Measurements from ENCODE around the gene HOXD13.

The HOXD13 gene

DNA sequence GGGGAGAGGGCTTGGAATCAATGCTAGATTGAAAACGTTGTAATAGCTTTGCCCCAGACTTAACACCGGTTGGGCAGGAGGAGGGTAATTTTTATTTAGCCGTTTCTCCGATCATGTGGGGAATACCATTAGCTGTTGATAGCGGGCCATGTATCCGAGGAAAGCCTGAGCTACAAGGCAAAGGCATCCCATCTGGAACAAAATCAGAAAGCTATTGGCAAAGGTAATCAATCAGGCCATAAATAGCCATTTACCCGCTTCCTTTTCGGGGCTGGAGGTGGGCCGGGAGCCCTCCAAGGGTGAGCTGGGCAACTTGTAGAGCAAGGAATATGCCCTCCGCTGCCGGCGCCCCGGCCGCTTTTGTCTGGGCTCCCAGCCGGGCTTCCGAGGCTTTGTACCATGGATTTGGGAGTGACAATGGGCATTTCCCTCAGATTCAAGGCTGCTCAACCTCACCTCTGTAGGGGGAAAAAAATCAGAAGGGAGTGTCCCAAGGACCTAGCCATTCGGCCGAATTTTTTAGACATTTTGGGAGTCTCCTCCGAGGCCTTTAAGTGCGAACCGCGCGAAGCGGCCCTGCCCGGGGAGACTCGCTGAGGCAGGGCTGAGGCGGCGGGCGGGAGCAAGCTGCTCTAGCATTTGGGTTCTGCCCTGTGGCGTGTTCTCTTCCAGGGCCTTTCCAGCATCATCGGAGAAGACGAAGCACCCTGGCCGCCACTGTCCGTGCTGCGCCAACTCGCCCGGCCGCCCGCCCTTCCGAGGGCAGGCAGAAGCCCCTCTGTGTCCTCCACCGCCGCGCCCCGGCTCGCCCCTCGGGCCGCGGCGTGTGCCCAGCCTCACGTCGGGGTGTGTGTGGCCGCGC lies 28.9 kb downstream of the HOXD13 start:
- no peak for DNase-seq

DNA sequence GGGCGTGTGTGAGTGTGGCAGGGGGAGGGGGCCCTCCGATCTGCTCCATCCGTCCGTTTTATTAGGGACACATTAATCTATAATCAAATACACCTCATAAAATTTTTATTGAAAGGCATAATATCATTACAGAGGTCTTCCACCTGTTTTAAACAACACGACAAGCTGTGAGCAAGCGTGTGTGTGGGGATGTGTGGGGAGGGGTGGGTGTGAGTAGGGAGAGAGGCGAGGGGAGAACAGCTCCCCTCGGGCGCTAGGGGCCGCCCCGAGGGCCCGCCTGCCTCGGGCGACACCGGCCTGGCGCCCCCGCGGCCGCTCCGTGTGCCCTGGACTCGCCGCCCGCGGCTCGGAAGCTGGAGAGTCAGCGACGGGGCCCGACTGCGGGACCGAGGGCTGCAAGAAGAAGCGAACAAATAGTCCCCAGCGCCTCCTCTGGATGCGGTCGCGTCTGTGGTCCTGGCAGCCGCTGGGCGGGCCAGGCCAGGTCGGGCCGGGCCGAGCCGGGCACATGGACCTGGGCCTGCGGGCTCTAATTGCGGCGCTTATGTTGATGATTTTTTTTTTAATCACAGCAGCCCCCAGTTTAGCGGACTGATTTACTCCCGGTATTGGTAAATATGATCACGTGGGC lies 29.6 kb downstream of the HOXD13 start:
- no peak for DNase-seq

- DNase-seq, result no peak
These were observed 30.3 kb downstream of the HOXD13 start, which contains the start of gene HOXD9 for GRCh38 chr2:176122683-176123410. Gene HOXD9 (plus strand): TSS chr2:176122719. CDS start chr2:176122769, 50 bp downstream.

GRCh38 chr2:176123411-176124109 lies 31.0 kb downstream of the HOXD13 start:
- no peak for DNase-seq

DNA sequence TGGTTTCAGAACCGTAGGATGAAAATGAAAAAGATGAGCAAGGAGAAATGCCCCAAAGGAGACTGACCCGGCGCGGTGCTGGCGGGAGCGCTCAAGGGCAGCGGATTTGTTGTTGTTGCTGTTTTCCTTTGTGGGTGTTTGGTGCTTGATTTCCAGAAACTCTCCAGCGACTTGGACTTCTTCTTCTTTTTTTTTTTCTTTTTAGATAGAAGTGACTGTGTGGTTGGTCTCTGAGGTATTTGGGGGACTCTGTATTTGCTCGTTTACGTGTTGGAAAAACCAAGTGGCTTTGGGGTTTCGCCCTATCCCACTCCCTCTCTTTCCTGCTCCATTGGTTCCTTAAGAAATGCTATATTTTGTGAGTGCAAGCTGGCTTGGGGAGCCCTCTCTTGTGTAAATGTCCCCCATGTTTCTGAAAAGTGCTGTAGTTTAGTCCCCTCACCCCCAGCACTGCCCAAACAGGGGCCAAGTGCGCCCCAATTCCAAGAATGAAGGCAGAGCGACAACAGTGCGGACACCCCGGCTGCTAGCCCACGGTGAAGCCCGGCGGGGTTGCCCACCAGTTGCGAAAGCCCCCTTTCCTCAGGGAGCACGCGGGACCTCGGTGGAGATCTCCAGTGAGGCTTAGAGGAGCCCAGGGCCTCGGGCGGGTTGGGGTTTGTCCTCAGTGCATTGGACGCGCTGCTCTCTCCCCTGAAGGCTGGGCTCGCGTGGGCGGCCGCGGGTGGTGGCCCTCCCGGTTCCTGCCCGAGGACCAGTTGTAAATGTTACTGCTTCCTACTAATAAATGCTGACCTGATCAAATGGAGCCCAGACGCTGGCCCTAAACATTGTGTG lies 31.8 kb downstream of the HOXD13 start:
- DNase-seq, result no peak

DNA sequence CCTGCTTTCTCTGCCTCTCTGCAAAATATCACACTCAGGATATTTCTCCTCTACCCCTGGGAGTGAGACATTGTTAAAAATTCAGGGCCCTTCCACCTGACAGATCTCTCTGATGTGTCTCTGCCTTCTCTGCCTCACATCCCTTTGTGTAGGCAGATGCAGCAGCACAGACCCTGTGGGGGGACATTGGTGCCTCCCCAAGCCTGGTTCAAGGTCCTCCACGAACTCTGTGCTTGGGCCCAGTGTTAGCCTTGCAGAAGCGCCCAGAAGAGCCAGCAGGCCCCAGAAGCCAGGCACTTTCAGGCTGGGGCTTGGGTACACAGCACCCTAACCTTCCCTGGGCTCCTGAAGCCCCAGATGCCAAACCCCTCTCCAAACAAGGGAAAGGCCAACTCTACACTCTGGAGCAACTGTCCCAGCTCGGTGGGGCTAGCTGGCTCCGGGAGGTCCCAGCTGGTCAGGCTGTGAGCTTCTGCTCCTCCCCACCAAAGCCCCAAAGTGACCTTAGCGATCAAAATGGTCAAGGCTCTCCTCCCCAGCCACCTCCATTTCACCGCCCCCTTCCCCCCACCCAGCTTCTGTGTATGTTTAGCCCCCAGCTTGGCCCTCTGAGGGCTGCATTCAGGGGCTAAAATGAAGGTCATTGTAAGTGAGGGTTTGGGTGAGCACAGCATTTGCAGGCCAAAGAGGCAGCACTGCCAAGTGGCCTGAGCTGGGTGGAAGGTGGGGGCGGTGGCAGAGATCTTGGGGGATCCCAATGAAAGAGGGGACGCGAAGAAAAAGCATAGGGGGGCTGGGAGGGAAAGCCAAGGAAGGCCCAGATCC lies 32.6 kb downstream of the HOXD13 start:
- DNase-seq, result no peak

DNA sequence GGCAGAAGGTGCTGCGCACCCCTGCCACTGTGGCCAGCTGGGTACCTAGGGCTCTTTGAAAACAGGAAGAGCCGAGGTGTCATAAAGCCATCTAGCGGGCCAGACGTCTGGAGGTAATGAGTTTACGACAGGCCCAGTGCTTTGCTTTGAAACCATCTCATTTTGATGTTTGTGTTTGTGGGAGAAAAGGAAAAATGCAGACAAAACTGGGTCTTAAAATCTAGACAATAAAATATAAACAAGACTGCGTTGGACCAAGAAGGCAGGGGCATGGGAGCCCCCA lies 33.2 kb downstream of the HOXD13 start:
- no peak for DNase-seq

GRCh38 chr2:176126929-176127773 lies 34.6 kb downstream of the HOXD13 start:
- DNase-seq, result peak; percentile 41

- DNase-seq, result no peak
These were observed 35.2 kb downstream of the HOXD13 start for GRCh38 chr2:176127774-176128072.

DNA sequence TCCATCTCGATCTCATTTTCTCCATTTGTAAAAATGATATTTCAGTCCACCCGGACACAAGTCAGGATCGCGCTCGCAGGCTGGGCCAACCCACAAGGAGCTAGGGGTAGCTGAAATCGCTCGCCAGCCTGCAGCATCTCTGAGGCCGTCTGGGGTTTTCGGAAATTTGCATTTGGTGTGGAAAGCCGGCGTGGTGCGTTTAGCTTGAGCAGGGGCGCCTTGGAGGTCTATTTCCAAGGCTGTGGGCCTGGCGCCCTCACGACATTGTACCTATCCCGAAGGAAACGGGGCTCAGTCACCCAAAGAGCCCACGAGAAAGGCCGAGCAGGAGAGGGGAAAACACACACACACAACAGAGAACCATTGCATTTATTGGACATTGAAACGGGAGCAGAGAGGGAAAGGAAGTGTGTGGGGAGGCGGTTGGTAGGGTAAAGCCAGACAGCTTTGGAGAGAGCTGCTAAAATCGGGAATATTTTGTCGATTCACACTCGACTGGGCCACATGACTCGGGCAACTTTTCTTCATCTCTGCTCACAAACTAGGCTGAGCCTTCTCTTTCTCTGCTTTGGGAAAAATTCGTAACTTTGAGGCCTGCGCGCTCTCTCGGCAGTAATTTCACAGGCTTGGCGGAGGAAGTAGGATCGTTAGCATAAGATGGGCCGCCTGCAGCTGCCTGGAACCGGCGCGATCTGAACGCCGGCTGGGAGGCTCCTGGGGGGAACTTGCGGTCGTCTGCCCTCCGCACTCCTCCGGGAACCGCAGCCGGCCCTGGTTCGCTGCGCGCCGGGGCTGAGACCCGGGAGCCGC lies 35.9 kb downstream of the HOXD13 start:
- peak; percentile 94 for DNase-seq

DNA sequence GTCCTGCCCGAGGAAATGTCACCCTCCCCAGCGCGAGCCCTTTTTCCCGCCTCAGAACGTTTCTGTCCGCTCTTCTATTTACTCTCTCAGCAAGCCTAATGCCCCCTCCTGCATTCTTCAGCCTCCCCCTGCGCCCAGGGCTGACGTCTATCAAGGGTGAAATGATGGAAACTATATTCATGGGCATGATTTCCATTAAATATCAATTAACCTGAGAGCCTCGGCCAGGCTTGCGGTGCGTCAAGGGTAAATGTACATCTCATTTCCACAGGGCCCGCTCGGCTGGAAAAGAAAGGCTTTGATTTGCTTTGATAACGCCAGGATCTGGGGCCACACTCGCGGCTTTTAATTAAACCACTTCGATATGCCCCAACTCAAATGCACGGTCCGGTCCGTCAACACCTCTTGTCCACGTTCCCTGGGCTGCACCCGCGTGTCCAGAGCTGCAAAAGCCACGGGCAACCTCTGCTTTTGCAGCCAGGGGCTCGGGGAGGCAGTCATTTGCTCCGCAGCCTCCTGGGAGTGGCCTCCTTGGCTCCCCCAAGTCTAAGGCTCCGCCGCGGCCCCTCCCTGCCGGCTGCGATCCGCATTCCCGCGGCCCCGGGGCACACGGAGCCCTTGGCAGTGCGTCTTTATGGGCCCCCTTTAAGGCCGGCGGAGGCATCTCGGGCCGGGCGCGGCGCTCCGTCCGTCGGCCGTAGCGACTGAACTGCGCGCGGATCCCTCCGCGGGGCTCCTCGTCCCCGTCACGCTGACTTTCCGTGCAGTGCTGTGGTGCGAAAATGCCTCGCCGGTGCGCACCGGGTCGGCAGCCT lies 36.7 kb downstream of the HOXD13 start, which contains the start of gene HOXD8:
HOXD8 (plus strand) TSS at position 724 of the 815 bp plus-strand sequence. CDS start 662 bp downstream, outside the sequence.
- DNase-seq, result peak; percentile 86

- DNase-seq, result peak; percentile 73
These were observed 37.3 kb downstream of the HOXD13 start for GRCh38 chr2:176129813-176130146.

DNA sequence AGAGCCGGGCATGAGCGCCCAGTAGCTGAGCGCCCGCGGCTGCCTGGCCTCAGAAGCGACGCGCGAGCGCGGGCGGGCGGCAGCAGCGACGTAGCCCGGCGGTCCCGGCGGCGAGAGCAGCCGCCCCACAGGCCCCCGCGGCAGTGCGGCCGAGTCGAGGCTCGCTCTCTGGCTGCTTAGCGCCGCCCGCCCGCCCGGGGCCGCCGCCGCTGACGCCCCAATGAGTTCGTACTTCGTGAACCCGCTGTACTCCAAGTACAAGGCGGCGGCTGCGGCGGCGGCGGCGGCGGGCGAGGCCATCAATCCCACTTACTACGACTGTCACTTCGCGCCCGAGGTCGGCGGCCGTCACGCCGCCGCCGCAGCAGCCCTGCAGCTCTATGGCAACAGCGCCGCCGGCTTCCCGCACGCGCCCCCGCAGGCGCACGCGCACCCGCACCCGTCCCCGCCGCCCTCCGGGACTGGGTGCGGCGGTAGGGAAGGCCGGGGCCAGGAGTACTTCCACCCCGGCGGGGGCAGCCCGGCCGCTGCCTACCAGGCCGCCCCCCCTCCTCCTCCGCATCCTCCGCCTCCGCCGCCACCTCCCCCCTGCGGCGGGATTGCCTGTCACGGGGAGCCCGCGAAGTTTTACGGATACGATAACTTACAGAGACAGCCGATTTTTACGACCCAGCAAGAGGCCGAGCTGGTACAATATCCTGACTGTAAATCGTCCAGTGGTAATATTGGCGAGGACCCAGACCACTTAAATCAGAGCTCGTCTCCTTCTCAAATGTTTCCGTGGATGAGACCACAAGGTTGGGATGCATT lies 37.8 kb downstream of the HOXD13 start:
- peak; percentile 73 for DNase-seq

DNA sequence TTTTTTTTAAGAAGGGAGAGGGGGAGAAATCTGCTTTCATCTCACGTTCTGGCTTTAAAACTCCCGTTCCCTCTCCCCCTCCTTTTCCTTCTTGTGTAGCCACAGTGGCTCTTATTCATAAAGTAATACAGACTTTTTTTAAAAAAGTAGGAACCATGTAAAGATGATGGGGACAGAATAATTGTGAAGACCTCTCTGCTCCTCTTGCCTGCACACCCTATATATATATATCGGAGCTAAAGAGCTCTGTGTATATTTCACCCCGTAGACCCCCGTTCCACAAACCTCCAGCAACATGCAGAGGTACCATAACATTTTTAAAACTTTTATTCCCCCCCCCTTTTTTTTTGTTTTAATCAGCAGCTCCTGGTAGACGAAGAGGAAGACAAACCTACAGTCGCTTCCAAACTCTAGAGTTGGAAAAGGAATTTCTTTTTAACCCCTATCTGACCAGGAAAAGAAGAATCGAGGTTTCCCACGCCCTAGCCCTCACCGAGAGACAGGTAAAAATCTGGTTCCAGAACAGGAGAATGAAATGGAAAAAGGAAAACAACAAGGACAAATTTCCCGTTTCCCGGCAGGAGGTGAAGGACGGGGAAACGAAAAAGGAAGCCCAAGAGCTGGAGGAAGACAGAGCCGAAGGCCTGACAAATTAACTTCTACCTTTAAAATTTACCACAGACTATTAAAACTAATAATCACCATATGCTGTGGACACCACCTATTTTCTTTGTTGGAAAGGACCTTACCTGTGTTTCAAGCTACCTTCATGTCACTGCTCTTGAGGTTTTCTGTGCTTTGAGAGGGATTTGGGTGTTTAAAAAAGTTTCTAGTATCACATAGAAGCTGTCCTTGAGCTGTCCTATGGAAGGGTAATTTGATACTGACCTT lies 38.7 kb downstream of the HOXD13 start:
- peak; percentile 64 for DNase-seq

GRCh38 chr2:176131848-176132158 lies 39.3 kb downstream of the HOXD13 start:
- DNase-seq, result no peak

DNA sequence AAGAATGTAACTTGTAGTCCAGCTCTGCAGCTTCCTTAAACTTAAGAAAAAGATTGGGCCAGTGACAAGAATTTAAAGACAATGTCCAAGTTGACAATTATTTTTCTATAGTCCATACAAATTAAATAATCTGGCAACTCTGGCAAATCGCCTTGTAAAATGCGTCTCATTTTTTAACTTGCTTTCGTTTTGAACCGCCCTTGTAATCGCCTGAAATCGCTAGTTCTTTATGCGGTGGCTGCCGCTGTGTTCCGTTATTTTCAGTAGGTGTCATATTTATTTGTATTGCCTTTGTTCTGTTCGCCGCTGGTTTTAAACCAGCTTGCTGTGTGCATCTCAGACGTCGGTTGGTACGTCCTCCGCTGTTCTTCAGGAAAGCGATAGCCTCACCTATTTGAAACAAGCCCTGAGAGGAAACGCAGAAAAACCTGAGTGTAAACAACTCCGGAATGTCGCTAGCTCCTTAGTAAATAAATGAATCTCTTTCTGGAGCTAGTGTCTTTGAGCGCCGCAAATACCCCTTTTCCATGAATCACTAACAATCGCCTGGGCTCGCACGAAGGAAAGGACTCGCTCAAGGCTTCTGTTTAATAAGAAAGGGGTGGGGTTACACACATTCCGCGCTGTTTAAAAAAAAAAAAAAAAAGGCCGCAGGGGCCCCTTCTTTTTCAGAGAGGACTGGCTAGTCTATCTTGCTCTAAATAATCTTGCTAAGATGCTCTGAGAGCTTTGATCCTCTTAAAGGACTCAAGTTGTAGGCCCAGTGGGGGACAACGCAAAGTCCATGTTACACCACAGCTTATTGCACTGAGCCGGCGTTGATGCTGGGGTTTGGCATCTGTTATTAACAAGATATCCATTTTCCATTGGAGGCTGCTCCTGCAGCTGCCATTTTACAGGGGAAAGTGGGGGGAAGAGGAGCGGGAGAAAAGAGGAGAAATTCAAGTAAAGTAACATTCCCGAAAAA lies 40.0 kb downstream of the HOXD13 start:
- peak; percentile 74 for DNase-seq
